Uterus (tissue), 2 donors: ENCODE results near the gene DUSP21.

Experiments
- POLR2A ChIP-seq, 2 donors: fragments of 450-650 bp; IDR thresholded peaks; one replicate each; pipeline ENCODE4 v1.6.1; 2016; ENCODE audit warnings: antibody characterized with exemption in 2 of 2, mild to moderate bottlenecking in 1 of 2, moderate library complexity in 1 of 2
- TF ChIP-seq, protein P1 (sequence below), 4 experiments: fragments of 200-600 bp in 2 of 4; fragments of 450-650 bp in 2 of 4; sonication (generic) in 2 of 4; IDR thresholded peaks; one replicate each; pipeline ENCODE4 v1.5.1; 2016 to 2019; ENCODE audit warnings: antibody characterized with exemption in 4 of 4, mild to moderate bottlenecking in 2 of 4, moderate library complexity in 1 of 4

GRCh38 chrX:44795945-44796450 lies 47.8 kb upstream of the DUSP21 start:
- TF ChIP-seq, protein P1, sequence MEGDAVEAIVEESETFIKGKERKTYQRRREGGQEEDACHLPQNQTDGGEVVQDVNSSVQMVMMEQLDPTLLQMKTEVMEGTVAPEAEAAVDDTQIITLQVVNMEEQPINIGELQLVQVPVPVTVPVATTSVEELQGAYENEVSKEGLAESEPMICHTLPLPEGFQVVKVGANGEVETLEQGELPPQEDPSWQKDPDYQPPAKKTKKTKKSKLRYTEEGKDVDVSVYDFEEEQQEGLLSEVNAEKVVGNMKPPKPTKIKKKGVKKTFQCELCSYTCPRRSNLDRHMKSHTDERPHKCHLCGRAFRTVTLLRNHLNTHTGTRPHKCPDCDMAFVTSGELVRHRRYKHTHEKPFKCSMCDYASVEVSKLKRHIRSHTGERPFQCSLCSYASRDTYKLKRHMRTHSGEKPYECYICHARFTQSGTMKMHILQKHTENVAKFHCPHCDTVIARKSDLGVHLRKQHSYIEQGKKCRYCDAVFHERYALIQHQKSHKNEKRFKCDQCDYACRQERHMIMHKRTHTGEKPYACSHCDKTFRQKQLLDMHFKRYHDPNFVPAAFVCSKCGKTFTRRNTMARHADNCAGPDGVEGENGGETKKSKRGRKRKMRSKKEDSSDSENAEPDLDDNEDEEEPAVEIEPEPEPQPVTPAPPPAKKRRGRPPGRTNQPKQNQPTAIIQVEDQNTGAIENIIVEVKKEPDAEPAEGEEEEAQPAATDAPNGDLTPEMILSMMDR (IDR thresholded peaks at IDR 0.05), result no peak
- no peak for TF ChIP-seq POLR2A (IDR thresholded peaks at IDR 0.05)
